Liver (tissue), 9 donors: ENCODE measurements around the gene RALGAPA2. TPM values are rescaled to one million over a fixed set of nuclear protein-coding genes. Genes with fewer than 3 reads are reported as not detected.

Experiments used
- DNase-seq: peaks from one replicate; pipeline ENCODE4 v3.0.0-alpha.2; 2017; ENCODE audit warnings: low spot score
- H3K27ac ChIP-seq, 2 donors: one replicate each; pipeline ENCODE4 v1.7.0; 2013; ENCODE audit warnings: inconsistent platforms in 2 of 2, low read length in 2 of 2, control low read depth in 1 of 2, low read depth in 1 of 2, mild to moderate bottlenecking in 1 of 2
- H3K27me3 ChIP-seq, 4 donors: one replicate each; pipeline versions ENCODE4 v1.6.1 to v1.7.0; 2013; ENCODE audit warnings: low read length in 3 of 4, inconsistent platforms in 1 of 4, mild to moderate bottlenecking in 1 of 4, moderate library complexity in 1 of 4; ENCODE audit not compliant: control insufficient read depth in 4 of 4, insufficient read depth in 4 of 4
- H3K36me3 ChIP-seq, 4 donors: one replicate each; pipeline versions ENCODE4 v1.6.1 to v1.7.0; 2013; ENCODE audit warnings: low read length in 3 of 4, mild to moderate bottlenecking in 3 of 4, low read depth in 1 of 4, moderate library complexity in 1 of 4; ENCODE audit not compliant: control insufficient read depth in 4 of 4, insufficient read depth in 3 of 4
- H3K4me1 ChIP-seq, 4 donors: one replicate each; pipeline versions ENCODE4 v1.6.1 to v1.7.0; 2013; ENCODE audit warnings: low read length in 3 of 4, mild to moderate bottlenecking in 3 of 4, moderate library complexity in 1 of 4; ENCODE audit not compliant: control insufficient read depth in 4 of 4, insufficient read depth in 4 of 4
- H3K4me3 ChIP-seq, 3 donors: one replicate each; pipeline versions ENCODE4 v1.6.1 to v1.7.0; 2013; ENCODE audit warnings: low read length in 3 of 3, control low read depth in 1 of 3, low read depth in 1 of 3, mild to moderate bottlenecking in 1 of 3
- H3K9ac ChIP-seq, 2 donors: one replicate each; pipeline ENCODE4 v1.7.0; 2013; ENCODE audit warnings: low read length in 2 of 2, mild to moderate bottlenecking in 2 of 2, moderate library complexity in 2 of 2, control low read depth in 1 of 2, low read depth in 1 of 2
- H3K9me3 ChIP-seq, 4 donors: one replicate each; pipeline versions ENCODE4 v1.6.1 to v1.7.0; 2013; ENCODE audit warnings: low read length in 3 of 4; ENCODE audit not compliant: control insufficient read depth in 4 of 4
- CTCF ChIP-seq: fragments of 150-350 bp; IDR thresholded peaks from 2 replicates; pipeline ENCODE4 v1.5.1; 2017; ENCODE audit warnings: improper control_type of control experiment, low read depth, low read length; ENCODE audit not compliant: missing input control
- EGR1 ChIP-seq, 2 donors: IDR thresholded peaks; 2 replicates each; pipeline ENCODE4 v1.6.1; 2016 to 2018; ENCODE audit warnings: antibody characterized with exemption in 2 of 2, low read depth in 2 of 2
- FOXA1 ChIP-seq: IDR thresholded peaks from 2 replicates; pipeline ENCODE4 v1.6.1; 2016; ENCODE audit warnings: antibody characterized with exemption
- FOXA2 ChIP-seq: IDR thresholded peaks from 2 replicates; pipeline ENCODE4 v1.6.1; 2016; ENCODE audit warnings: antibody characterized with exemption
- GABPA ChIP-seq, 2 donors: IDR thresholded peaks in 1 of 2; conservative IDR thresholded peaks in 1 of 2; 2 replicates each; pipeline ENCODE4 v1.6.1; 2016; ENCODE audit warnings: antibody characterized with exemption in 2 of 2, mild to moderate bottlenecking in 1 of 2, moderate library complexity in 1 of 2
- HNF4A ChIP-seq, 2 donors: conservative IDR thresholded peaks; 2 replicates each; pipeline ENCODE4 v1.6.1; 2016; ENCODE audit warnings: antibody characterized with exemption in 2 of 2, mild to moderate bottlenecking in 2 of 2
- HNF4G ChIP-seq: IDR thresholded peaks from 2 replicates; pipeline ENCODE4 v1.6.1; 2016; ENCODE audit warnings: antibody characterized with exemption
- JUND ChIP-seq, 2 donors: IDR thresholded peaks; 2 replicates each; pipeline ENCODE4 v1.6.1; 2016; ENCODE audit warnings: antibody characterized with exemption in 2 of 2
- NR2F2 ChIP-seq: IDR thresholded peaks from 2 replicates; pipeline ENCODE4 v1.6.1; 2016; ENCODE audit warnings: antibody characterized with exemption
- RAD21 ChIP-seq, 2 donors: IDR thresholded peaks; 2 replicates each; pipeline ENCODE4 v1.6.1; 2016; ENCODE audit warnings: antibody characterized with exemption in 2 of 2, mild to moderate bottlenecking in 2 of 2
- REST ChIP-seq: IDR thresholded peaks from 2 replicates; pipeline ENCODE4 v1.6.1; 2016; ENCODE audit warnings: antibody characterized with exemption, mild to moderate bottlenecking
- RXRA ChIP-seq, 2 donors: IDR thresholded peaks; 2 replicates each; pipeline ENCODE4 v1.6.1; 2017 to 2018; ENCODE audit warnings: antibody characterized with exemption in 2 of 2, mild to moderate bottlenecking in 1 of 2
- SP1 ChIP-seq: IDR thresholded peaks from 2 replicates; pipeline ENCODE4 v1.6.1; 2018; ENCODE audit warnings: antibody characterized with exemption, mild to moderate bottlenecking
- TAF1 ChIP-seq: conservative IDR thresholded peaks from 2 replicates; pipeline ENCODE4 v1.6.1; 2016; ENCODE audit warnings: antibody characterized with exemption, mild to moderate bottlenecking
- YY1 ChIP-seq: IDR thresholded peaks from 2 replicates; pipeline ENCODE4 v1.6.1; 2016; ENCODE audit warnings: antibody characterized with exemption, mild to moderate bottlenecking
- WGBS: extraction: QIAGEN DNeasy Blood & Tissue Kit; methylation state at CpG from one replicate; pipeline ENCODE4 v1.1.7; 2013; 5-methylcytosine and 5-hydroxymethylcytosine counted together
- polyA plus RNA-seq, 2 donors: library from polyadenylated mRNA; stranded (reverse) in 1 of 2; unstranded in 1 of 2; fragments of 200-250 nt in 1 of 2; fragments of >200 nt in 1 of 2; fragmentation: Nextera tagmentation in 1 of 2; extraction: Ambion mirVana in 1 of 2; gene quantifications; one replicate each; pipeline versions ENCODE4 v1.2.1 to v1.2.3, GENCODE V29; 2013 to 2015
- total RNA-seq, 2 donors: library from RNA; depleted of rRNA; stranded (reverse); fragments of >200 nt; gene quantifications; one replicate each; pipeline ENCODE4 v1.2.3, GENCODE V29; 2014
- TF ChIP-seq, protein P1 (sequence below): IDR thresholded peaks from 2 replicates; pipeline ENCODE4 v1.6.1; 2016; ENCODE audit warnings: antibody characterized with exemption
- TF ChIP-seq, protein P2 (sequence below): IDR thresholded peaks from 2 replicates; pipeline ENCODE4 v1.6.1; 2016; ENCODE audit warnings: antibody characterized with exemption
- TF ChIP-seq, protein P3 (sequence below): IDR thresholded peaks from 2 replicates; pipeline ENCODE4 v1.6.1; 2016; ENCODE audit warnings: antibody characterized with exemption
- donor health status: healthy.
- donor health status: healthy.
- donor health status: healthy.
- donor health status: healthy.
- donor health status: healthy.

RALGAPA2 gene
- total and polyA plus RNA-seq, 4 donors = 14.8 to 89.9 (median 25.1) TPM

GRCh38 chr20:20528861-20529260, 183.6 kb downstream of the RALGAPA2 start (continued):
- TF ChIP-seq REST = no peak
- no peak for TF ChIP-seq EGR1 (IDR thresholded peaks at IDR 0.05; ENCODE audit: low read depth in 2 of 2)
- no peak for TF ChIP-seq YY1
- no peak for TF ChIP-seq RAD21 (IDR thresholded peaks at IDR 0.05)
- TF ChIP-seq, protein P1, sequence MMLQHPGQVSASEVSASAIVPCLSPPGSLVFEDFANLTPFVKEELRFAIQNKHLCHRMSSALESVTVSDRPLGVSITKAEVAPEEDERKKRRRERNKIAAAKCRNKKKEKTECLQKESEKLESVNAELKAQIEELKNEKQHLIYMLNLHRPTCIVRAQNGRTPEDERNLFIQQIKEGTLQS = no peak
- TF ChIP-seq FOXA2 = no peak
- TF ChIP-seq FOXA1 = no peak
- no peak for TF ChIP-seq GABPA (IDR thresholded peaks at IDR 0.05 in 1 of 2, conservative IDR thresholded peaks at IDR 0.05 in 1 of 2)
- no peak for TF ChIP-seq HNF4G
- TF ChIP-seq RXRA (IDR thresholded peaks at IDR 0.05) = no peak

- H3K36me3 ChIP-seq = peaks cover 3 to 50% (median 29%) of the 10 kb centered on the region in 4 donors
- DNase-seq = no peak
- WGBS = 98% methylated on average over 4 of the region's 4 CpGs
- H3K9me3 ChIP-seq = no peaks in the 10 kb centered on the region
- H3K4me1 ChIP-seq = no peaks in the 10 kb centered on the region
- H3K27ac ChIP-seq = no peak overlapping the region
- no peak overlapping the region for H3K9ac ChIP-seq
- H3K4me3 ChIP-seq = no peak overlapping the region
- TF ChIP-seq JUND (IDR thresholded peaks at IDR 0.05) (no peak), RAD21 (IDR thresholded peaks at IDR 0.05) (no peak), HNF4G (no peak), HNF4A (conservative IDR thresholded peaks at IDR 0.05) (no peak), RXRA (IDR thresholded peaks at IDR 0.05) (no peak), CTCF (no peak), YY1 (no peak), FOXA1 (no peak), TAF1 (no peak), FOXA2 (no peak), REST (no peak), NR2F2 (no peak), GABPA (IDR thresholded peaks at IDR 0.05 in 1 of 2, conservative IDR thresholded peaks at IDR 0.05 in 1 of 2) (no peak), EGR1 (IDR thresholded peaks at IDR 0.05; ENCODE audit: low read depth in 2 of 2) (no peak), SP1 (no peak)
- TF ChIP-seq, protein P2, sequence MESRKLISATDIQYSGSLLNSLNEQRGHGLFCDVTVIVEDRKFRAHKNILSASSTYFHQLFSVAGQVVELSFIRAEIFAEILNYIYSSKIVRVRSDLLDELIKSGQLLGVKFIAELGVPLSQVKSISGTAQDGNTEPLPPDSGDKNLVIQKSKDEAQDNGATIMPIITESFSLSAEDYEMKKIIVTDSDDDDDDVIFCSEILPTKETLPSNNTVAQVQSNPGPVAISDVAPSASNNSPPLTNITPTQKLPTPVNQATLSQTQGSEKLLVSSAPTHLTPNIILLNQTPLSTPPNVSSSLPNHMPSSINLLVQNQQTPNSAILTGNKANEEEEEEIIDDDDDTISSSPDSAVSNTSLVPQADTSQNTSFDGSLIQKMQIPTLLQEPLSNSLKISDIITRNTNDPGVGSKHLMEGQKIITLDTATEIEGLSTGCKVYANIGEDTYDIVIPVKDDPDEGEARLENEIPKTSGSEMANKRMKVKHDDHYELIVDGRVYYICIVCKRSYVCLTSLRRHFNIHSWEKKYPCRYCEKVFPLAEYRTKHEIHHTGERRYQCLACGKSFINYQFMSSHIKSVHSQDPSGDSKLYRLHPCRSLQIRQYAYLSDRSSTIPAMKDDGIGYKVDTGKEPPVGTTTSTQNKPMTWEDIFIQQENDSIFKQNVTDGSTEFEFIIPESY = no peak
- TF ChIP-seq, protein P1 = no peak
- TF ChIP-seq, protein P3, sequence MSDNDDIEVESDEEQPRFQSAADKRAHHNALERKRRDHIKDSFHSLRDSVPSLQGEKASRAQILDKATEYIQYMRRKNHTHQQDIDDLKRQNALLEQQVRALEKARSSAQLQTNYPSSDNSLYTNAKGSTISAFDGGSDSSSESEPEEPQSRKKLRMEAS = no peak
- H3K27me3 ChIP-seq = no peaks in the 10 kb centered on the region
Measured at GRCh38 chr20:20527661-20528060, 184.8 kb downstream of the RALGAPA2 start.
